ENCODE data around the gene EFS. TPM values are rescaled to one million over a fixed set of nuclear protein-coding genes. Genes with fewer than 3 reads are reported as not detected.

EFS gene
- total and polyA plus RNA-seq, 9 donors = 10.8 to 44.2 (median 29.2) TPM

DNA sequence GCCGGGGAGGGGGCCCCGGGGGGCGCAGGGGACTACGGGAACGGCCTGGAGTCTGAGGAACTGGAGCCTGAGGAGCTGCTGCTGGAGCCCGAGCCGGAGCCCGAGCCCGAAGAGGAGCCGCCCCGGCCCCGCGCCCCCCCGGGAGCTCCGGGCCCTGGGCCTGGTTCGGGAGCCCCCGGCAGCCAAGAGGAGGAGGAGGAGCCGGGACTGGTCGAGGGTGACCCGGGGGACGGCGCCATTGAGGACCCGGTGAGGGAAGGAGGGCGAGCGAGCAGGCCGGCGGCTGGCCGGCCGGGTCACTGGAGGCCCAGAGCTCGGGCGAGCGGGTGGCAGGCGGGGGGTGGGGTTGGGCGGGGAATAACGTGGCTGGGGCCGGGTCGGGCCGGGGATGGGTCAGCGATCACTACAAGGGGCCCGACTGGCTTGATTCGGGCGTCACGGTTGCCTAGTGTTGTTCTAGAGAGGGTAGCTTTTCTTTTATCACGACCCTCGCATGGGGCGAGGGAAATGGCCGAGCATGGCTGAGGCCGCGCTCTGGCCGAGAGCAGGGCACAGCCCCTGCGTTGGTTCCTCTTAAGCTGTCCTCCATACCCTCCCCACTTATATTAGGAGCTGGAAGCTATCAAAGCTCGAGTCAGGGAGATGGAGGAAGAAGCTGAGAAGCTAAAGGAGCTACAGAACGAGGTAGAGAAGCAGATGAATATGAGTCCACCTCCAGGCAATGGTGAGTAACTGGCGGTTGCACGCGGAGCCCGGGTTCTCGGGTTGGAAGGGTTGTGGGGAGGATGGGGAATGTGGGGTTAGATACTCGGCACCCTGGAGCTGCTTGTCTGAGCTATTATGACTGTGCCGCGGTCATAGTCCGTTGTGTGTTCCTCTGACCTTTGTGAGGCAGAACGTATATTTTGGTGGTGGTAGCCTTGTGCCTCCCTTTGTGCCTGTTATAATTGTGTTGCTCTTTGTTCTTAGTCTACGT lies 43.1 kb downstream of the EFS start:
- H3K27ac ChIP-seq = peak overlapping the region; percentile 67 to 76
- no peaks in the 10 kb centered on the region for H3K36me3 ChIP-seq
- peak overlapping the region; percentile 81 for H3K4me3 ChIP-seq
- no peaks in the 10 kb centered on the region for H3K27me3 ChIP-seq
- H3K9me3 ChIP-seq = no peaks in the 10 kb centered on the region
- H3K4me1 ChIP-seq (ENCODE audit: insufficient read depth) = peaks cover 10% of the 10 kb centered on the region
- WGBS, 3 donors = 1% methylated on average over 23 to 64 of the region's 64 CpGs
- intact Hi-C loops (cut with DNase I) = loop anchor here (2.0 to 10.0 kb wide), 5 partner anchors 19 to 243 kb away; partner anchors contain the start of genes NGDN (in 3 of the 4), PPP1R3E (in 2 of the 4), AP1G2 (in 1 of the 4) and THTPA (in 1 of the 4)
- TF ChIP-seq POLR2A (IDR thresholded peaks at IDR 0.05) = no peak
- TF ChIP-seq, protein P1, sequence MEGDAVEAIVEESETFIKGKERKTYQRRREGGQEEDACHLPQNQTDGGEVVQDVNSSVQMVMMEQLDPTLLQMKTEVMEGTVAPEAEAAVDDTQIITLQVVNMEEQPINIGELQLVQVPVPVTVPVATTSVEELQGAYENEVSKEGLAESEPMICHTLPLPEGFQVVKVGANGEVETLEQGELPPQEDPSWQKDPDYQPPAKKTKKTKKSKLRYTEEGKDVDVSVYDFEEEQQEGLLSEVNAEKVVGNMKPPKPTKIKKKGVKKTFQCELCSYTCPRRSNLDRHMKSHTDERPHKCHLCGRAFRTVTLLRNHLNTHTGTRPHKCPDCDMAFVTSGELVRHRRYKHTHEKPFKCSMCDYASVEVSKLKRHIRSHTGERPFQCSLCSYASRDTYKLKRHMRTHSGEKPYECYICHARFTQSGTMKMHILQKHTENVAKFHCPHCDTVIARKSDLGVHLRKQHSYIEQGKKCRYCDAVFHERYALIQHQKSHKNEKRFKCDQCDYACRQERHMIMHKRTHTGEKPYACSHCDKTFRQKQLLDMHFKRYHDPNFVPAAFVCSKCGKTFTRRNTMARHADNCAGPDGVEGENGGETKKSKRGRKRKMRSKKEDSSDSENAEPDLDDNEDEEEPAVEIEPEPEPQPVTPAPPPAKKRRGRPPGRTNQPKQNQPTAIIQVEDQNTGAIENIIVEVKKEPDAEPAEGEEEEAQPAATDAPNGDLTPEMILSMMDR (IDR thresholded peaks at IDR 0.05) = no peak
- TF ChIP-seq EP300 (IDR thresholded peaks at IDR 0.05) = no peak
- DNase-seq = peak in 1 of 5 donors; percentile 70

DNA sequence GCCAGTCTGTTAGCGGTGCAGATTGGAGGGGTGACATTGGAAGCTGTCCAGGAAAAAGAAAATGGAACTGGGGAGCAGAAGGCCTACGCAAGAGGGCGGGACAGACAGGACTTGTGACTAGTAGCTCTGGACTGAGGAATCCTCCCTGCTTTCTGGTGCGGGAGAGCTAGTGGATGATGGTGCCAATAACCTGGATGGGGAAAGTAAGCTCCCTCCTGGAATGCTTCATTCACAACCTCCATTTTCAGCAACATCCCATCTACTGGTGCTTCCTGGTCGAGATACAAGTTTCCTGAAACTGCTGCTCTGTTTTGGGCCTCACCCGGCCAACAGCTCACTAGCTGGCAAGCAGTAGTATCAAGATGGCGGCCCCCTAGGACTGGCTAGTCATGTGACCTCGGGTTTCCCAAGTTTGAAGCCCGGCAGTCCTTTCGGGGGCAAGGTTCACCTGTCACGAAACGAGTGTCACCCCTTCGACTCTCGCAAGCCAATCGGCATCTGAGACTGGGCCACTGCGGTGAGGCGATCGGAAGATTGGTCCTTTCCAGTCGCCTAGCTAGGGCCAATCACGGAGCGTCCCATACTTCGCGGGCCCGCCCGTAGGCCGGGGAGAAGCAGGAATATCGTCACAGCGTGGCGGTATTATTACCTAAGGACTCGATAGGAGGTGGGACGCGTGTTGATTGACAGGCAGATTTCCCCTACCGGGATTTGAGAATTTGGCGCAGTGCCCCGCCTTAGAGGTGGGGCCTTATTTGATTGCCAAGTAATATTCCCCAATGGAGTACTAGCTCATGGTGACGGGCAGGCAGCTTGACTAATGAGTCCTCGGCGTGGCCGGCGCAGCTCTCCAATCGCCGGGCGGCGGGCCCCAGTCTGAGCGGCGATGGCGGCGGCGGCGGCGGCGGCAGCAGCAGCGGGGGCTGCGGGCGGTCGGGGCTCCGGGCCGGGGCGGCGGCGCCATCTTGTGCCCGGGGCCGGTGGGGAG lies 44.1 kb downstream of the EFS start, which contains the start of gene PABPN1:
Gene PABPN1, plus strand, starts transcription at position 874 of the 988 bp plus-strand sequence. Its CDS starts 13 bp downstream, at position 887.
- WGBS, 3 donors = 2 to 6% (median 2%) methylated on average over 43 to 63 of the region's 63 CpGs
- Histone ChIP-seq H3K4me3 (peak within 1 kb of the TSS; percentile 81), H3K4me1 (ENCODE audit: insufficient read depth) (peaks cover 10% of the 10 kb centered on the region), H3K9me3 (no peaks in the 10 kb centered on the region), H3K27me3 (no peaks in the 10 kb centered on the region), H3K36me3 (no peaks in the 10 kb centered on the region), H3K27ac (peak within 1 kb of the TSS; percentile 74 to 98)
- intact Hi-C loops (cut with DNase I) = loop anchor here (1.0 to 10.0 kb wide), 6 partner anchors 18 to 244 kb away; partner anchors contain the start of genes NGDN (in 3 of the 4), PPP1R3E (in 2 of the 4), AP1G2 (in 1 of the 4) and THTPA (in 1 of the 4)
- DNase-seq = peak; percentile 99 to 100 (median 99)
- peak; percentile 74 for TF ChIP-seq EP300 (IDR thresholded peaks at IDR 0.05)
- peak; percentile 70 for TF ChIP-seq POLR2A (IDR thresholded peaks at IDR 0.05)
- TF ChIP-seq, protein P1 (IDR thresholded peaks at IDR 0.05) = no peak

DNA sequence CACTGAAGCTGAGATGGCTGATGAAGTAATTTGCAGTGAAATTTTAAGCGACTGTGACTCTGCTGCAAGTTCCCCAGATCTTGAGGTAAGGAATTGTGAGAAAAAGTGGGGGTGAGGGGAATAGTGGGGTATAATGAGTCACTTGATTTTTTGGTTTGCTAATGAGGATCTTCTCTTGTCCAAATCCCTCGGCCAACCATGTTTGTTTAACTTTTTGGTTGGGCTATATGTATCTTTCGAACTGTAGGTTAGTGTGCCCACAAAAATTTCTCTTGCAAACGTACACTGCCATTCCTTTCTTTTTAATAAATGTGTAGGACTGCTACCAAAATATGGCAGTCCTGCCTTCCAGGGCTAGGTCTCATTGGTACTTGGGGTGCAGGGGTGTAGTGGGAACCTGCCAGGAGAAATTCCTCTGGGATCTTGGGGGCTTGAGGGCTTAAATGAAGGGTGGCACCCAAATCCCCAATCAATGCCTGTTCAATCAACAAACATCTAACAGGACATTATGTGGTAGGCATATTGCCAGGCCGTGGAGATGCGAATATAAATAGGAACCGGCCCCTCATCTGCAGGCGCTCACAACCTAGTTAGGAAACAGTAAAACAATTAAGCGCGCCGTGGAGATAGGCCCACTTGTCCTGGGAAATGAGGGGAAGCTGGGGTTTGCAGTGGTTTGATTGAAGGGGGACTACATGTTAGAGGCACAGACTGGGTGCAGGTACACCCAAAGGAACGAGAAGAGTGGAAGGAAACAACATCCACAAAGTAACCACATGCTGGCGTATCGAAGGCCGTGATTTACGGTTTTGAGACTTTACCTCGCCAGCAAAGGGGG lies 45.0 kb downstream of the EFS start:
- TF ChIP-seq, protein P1 (IDR thresholded peaks at IDR 0.05) = no peak
- TF ChIP-seq EP300 (IDR thresholded peaks at IDR 0.05) = no peak
- peak; percentile 19 for TF ChIP-seq POLR2A (IDR thresholded peaks at IDR 0.05)
- H3K4me1 ChIP-seq (ENCODE audit: insufficient read depth) = peaks cover 9% of the 10 kb centered on the region
- peak overlapping the region in 1 of 2 donors; percentile 98 for H3K27ac ChIP-seq
- H3K27me3 ChIP-seq = no peaks in the 10 kb centered on the region
- intact Hi-C loops (cut with DNase I) = loop anchor here (1.0 to 10.0 kb wide), 6 partner anchors 17 to 245 kb away; partner anchors contain the start of genes NGDN (in 3 of the 4), PPP1R3E (in 2 of the 4), AP1G2 (in 1 of the 4) and THTPA (in 1 of the 4)
- peak overlapping the region; percentile 46 for H3K4me3 ChIP-seq
- peak in 3 of 5 donors; percentile 28 to 52 (median 44) for DNase-seq
- H3K36me3 ChIP-seq = no peaks in the 10 kb centered on the region
- WGBS, 3 donors = 85 to 94% (median 89%) methylated on average over 17 of the region's 17 CpGs
- H3K9me3 ChIP-seq = no peaks in the 10 kb centered on the region

All from ovary (tissue), 9 donors.